Sigmoid colon (tissue), 7 donors: ENCODE measurements around the gene LRP6. TPM values are rescaled to one million over a fixed set of nuclear protein-coding genes. Genes with fewer than 3 reads are reported as not detected.

Source experiments
- DNase-seq: peaks from one replicate; pipeline ENCODE4 v3.0.0-alpha.2; 2019
- H3K27ac ChIP-seq, 4 donors: fragments of 200-600 bp; sonication (generic); one replicate each; pipeline ENCODE4 v1.5.1; 2016 to 2019; ENCODE audit warnings: mild to moderate bottlenecking in 1 of 4
- H3K27me3 ChIP-seq, 3 donors: fragments of 200-600 bp; sonication (generic); one replicate each; pipeline ENCODE4 v1.5.1; 2019; ENCODE audit warnings: mild to moderate bottlenecking in 1 of 3
- H3K36me3 ChIP-seq, 4 donors: fragments of 200-600 bp; sonication (generic); one replicate each; pipeline ENCODE4 v1.5.1; 2016 to 2019
- H3K4me1 ChIP-seq, 4 donors: fragments of 200-600 bp; sonication (generic); one replicate each; pipeline ENCODE4 v1.5.1; 2017 to 2019
- H3K4me3 ChIP-seq, 4 donors: fragments of 200-600 bp; sonication (generic); one replicate each; pipeline ENCODE4 v1.5.1; 2017 to 2019; ENCODE audit warnings: mild to moderate bottlenecking in 2 of 4, moderate library complexity in 1 of 4
- H3K9me3 ChIP-seq, 4 donors: fragments of 200-600 bp in 3 of 4; sonication (generic) in 3 of 4; one replicate each; pipeline versions ENCODE4 v1.5.1 to v1.6.1; 2013 to 2019
- EP300 ChIP-seq, 4 donors: sonication (generic); formaldehyde crosslinking; IDR thresholded peaks; one replicate each; pipeline ENCODE4 v1.6.1; 2017; ENCODE audit warnings: antibody characterized with exemption in 4 of 4
- POLR2A ChIP-seq, 2 donors: fragments of 450-650 bp; IDR thresholded peaks; one replicate each; pipeline ENCODE4 v1.6.1; 2016; ENCODE audit warnings: antibody characterized with exemption in 2 of 2, mild to moderate bottlenecking in 2 of 2, moderate library complexity in 2 of 2
- POLR2AphosphoS5 ChIP-seq, 4 donors: sonication (generic); formaldehyde crosslinking; IDR thresholded peaks; one replicate each; pipeline ENCODE4 v1.6.1; 2017; ENCODE audit warnings: antibody characterized with exemption in 4 of 4
- WGBS, 2 donors: extraction: QIAGEN DNeasy Blood & Tissue Kit; methylation state at CpG; one replicate each; pipeline ENCODE4 v1.1.7; 2013; 5-methylcytosine and 5-hydroxymethylcytosine counted together
- intact Hi-C: fragments of 100-400 bp; cut with DNase I; formaldehyde crosslinking; loops from one replicate; pipeline ENCODE4 v1.15.1; 2023
- polyA plus RNA-seq, 3 donors: library from polyadenylated mRNA; stranded (reverse); fragments of 200-250 nt; gene quantifications; one replicate each; pipeline ENCODE4 v1.2.3, GENCODE V29; 2013
- total RNA-seq, 4 donors: library from RNA; depleted of rRNA; stranded (reverse); fragments of >200 nt; gene quantifications; one replicate each; pipeline ENCODE4 v1.1.0, GENCODE V29; 2016
- TF ChIP-seq, protein P1 (sequence below), 4 experiments: fragments of 450-650 bp in 3 of 4; fragments of 200-600 bp in 1 of 4; IDR thresholded peaks; one replicate each; pipeline ENCODE4 v1.5.1; 2016 to 2019; ENCODE audit warnings: antibody characterized with exemption in 4 of 4, mild to moderate bottlenecking in 3 of 4, moderate library complexity in 2 of 4
- donor health status: healthy with polysubstance abuse.
- donor health status: Bipolar disorder and iron deficiency.
- donor health status: healthy.

The LRP6 gene
- total and polyA plus RNA-seq, 7 donors, result 1.8 to 55.1 (median 36.0) TPM

DNA sequence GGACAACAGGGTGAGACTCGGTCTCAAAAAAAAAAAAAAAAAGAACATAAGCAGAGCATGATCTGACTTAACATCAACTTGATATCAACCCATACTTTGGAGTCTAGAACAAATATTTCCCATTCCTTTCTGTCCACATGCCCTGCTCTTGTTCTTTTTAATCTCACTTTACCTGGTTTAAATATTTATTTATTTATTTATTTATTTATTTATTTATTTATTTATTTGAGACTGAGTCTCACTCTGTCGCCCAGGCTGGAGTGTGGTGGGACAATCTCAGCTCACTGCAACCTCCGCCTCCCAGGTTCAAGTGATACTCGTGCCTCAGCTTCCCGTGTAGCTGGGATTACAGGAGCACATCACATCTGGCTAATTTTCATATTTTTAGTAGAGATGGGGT, 19.6 kb upstream of the LRP6 start:
- H3K4me3 ChIP-seq, result no peak overlapping the region
- no peaks in the 10 kb centered on the region for H3K27me3 ChIP-seq
- H3K4me1 ChIP-seq, result no peaks in the 10 kb centered on the region
- no peaks in the 10 kb centered on the region for H3K9me3 ChIP-seq
- TF ChIP-seq POLR2AphosphoS5 (IDR thresholded peaks at IDR 0.05) (no peak), EP300 (IDR thresholded peaks at IDR 0.05) (no peak), POLR2A (IDR thresholded peaks at IDR 0.05) (no peak)
- TF ChIP-seq, protein P1, sequence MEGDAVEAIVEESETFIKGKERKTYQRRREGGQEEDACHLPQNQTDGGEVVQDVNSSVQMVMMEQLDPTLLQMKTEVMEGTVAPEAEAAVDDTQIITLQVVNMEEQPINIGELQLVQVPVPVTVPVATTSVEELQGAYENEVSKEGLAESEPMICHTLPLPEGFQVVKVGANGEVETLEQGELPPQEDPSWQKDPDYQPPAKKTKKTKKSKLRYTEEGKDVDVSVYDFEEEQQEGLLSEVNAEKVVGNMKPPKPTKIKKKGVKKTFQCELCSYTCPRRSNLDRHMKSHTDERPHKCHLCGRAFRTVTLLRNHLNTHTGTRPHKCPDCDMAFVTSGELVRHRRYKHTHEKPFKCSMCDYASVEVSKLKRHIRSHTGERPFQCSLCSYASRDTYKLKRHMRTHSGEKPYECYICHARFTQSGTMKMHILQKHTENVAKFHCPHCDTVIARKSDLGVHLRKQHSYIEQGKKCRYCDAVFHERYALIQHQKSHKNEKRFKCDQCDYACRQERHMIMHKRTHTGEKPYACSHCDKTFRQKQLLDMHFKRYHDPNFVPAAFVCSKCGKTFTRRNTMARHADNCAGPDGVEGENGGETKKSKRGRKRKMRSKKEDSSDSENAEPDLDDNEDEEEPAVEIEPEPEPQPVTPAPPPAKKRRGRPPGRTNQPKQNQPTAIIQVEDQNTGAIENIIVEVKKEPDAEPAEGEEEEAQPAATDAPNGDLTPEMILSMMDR (IDR thresholded peaks at IDR 0.05), result no peak
- 95% methylated on average over 5 of the region's 5 CpGs for whole genome bisulfite sequencing, 2 donors
- no peaks in the 10 kb centered on the region for H3K36me3 ChIP-seq
- no peak overlapping the region for H3K27ac ChIP-seq
- DNase-seq, result no peak
- intact Hi-C loops, result no loop called here

DNA sequence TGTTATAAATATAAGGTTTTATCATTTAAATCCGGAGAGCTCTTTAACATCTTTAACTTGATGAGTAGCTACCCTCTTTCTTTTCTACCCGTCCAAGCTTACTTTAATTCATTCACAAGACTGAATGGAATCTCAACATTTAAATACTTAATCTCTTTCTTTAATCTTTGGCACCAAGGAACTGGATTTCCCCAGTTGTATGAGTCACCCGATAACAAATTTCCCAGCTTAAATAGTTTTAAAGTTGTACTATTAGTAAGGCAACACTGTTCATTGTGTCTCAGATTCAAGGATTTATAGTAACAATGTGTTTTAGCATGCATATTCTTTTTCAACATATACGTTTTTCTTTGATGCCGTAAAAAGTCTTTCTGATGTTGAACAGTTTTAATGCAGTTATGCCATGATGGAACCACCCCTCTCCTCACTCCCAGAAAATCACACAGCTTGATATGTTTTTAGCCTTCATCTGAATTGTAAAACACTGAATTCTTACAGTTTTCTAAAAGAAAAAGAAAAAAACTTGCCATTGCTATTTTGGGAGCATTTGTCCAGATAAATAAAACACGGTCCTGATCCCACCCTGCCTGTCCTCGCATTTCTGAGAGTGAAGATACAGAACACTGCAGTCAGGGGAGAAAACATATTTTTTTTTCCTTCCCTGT, 16.0 kb upstream of the LRP6 start:
- TF ChIP-seq, protein P1 (IDR thresholded peaks at IDR 0.05), result no peak
- DNase-seq, result no peak
- H3K36me3 ChIP-seq, result no peaks in the 10 kb centered on the region
- no peaks in the 10 kb centered on the region for H3K4me1 ChIP-seq
- no peaks in the 10 kb centered on the region for H3K27me3 ChIP-seq
- intact Hi-C loops, result no loop called here
- no peak overlapping the region for H3K4me3 ChIP-seq
- H3K9me3 ChIP-seq, result no peaks in the 10 kb centered on the region
- no peak overlapping the region for H3K27ac ChIP-seq
- WGBS, 2 donors, result 74 to 81% methylated on average over 7 of the region's 7 CpGs

DNA sequence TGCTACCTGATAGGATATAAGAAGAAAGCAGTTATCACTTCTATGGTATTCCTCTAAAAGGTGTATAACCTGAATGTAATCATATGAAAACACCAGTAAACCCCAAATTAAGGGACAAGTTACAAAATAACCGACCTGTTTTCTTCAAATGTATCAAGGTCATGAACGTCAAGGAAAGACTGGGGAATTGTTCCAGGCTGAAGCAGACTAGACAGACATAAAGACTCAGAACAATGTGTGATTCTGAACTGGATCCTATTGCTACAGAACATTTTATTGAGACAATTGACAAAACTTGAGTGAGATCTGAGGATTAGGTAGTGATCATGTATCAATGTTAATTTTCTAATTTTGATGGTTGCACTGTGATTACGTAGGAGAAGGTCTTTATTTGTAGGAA, 15.4 kb upstream of the LRP6 start:
- Histone ChIP-seq H3K27me3 (no peaks in the 10 kb centered on the region), H3K36me3 (no peaks in the 10 kb centered on the region), H3K27ac (no peak overlapping the region), H3K4me1 (no peaks in the 10 kb centered on the region), H3K4me3 (no peak overlapping the region), H3K9me3 (no peaks in the 10 kb centered on the region)
- WGBS, 2 donors, result 74 to 84% methylated on average over 3 of the region's 3 CpGs
- TF ChIP-seq EP300 (IDR thresholded peaks at IDR 0.05) (no peak), POLR2AphosphoS5 (IDR thresholded peaks at IDR 0.05) (no peak), POLR2A (IDR thresholded peaks at IDR 0.05) (no peak)
- TF ChIP-seq, protein P1 (IDR thresholded peaks at IDR 0.05), result no peak
- intact Hi-C loops, result no loop called here
- no peak for DNase-seq

DNA sequence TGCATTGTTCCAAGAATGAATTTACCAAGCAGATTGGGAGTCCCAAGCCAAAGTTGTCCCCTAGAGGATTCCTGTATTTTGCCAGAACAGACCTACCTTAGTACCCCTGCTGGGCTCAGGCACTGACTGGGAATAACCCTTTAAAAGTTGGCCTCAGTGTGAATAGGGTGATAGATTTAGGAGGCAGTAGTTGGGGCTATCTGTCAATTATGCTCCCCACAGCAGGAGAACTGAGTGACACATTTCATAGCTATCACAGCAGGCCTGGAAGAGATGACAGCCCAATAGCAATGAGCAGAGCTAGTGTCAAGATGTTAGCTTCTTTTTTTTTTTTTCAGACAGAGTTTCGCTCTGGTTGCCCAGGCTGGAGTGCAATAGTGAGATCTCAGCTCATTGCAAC, 14.3 kb upstream of the LRP6 start:
- intact Hi-C loops, result no loop called here
- H3K27ac ChIP-seq, result no peak overlapping the region
- no peaks in the 10 kb centered on the region for H3K9me3 ChIP-seq
- DNase-seq, result no peak
- TF ChIP-seq EP300 (IDR thresholded peaks at IDR 0.05), result no peak
- TF ChIP-seq POLR2A (IDR thresholded peaks at IDR 0.05), result no peak
- no peak for TF ChIP-seq POLR2AphosphoS5 (IDR thresholded peaks at IDR 0.05)
- TF ChIP-seq, protein P1 (IDR thresholded peaks at IDR 0.05), result no peak
- 88 to 90% methylated on average over 1 of the region's 1 CpG for WGBS, 2 donors
- no peaks in the 10 kb centered on the region for H3K4me1 ChIP-seq
- H3K4me3 ChIP-seq, result no peak overlapping the region
- H3K36me3 ChIP-seq, result no peaks in the 10 kb centered on the region
- no peaks in the 10 kb centered on the region for H3K27me3 ChIP-seq

DNA sequence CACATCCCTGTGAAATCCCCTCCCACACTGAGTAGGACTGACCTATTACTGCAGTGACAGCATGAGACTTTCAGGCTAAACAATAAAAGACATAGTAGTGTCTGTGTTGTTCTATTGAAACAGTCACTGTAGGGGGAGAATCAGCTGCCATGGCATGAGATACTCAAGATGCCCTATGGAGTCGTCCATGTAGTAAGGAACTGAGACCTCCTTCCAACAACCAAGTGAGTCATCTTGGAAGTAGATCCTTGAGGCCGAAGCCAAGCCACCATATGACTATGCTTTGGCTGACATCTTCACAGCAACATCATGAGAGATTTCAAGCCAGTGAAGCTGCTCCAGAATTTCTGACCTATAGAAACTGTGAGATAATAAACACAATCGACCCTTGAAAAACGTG, 12.1 kb upstream of the LRP6 start:
- Histone ChIP-seq H3K4me1 (no peaks in the 10 kb centered on the region), H3K27me3 (no peaks in the 10 kb centered on the region), H3K9me3 (no peaks in the 10 kb centered on the region), H3K27ac (no peak overlapping the region), H3K36me3 (no peaks in the 10 kb centered on the region), H3K4me3 (no peak overlapping the region)
- intact Hi-C loops, result no loop called here
- 78 to 82% methylated on average over 4 of the region's 4 CpGs for WGBS, 2 donors
- TF ChIP-seq POLR2AphosphoS5 (IDR thresholded peaks at IDR 0.05) (peak in 1 of 4 donors; percentile 11), POLR2A (IDR thresholded peaks at IDR 0.05) (no peak), EP300 (IDR thresholded peaks at IDR 0.05) (no peak)
- TF ChIP-seq, protein P1 (IDR thresholded peaks at IDR 0.05), result no peak
- DNase-seq, result no peak
